Stimulated activated CD8-positive, alpha-beta memory T cell treated with anti-CD3 and anti-CD28 coated beads, Interleukin-4, amount 100 ng/mL, for 24 hours (primary cell): ENCODE measurements around the gene GNB2.
"Not testable (repeated sequence)": the region's sequence is repeated elsewhere in the genome, so short reads cannot be mapped to it uniquely, and the experiment has no call there.

Source experiments
- DNase-seq: peaks from one replicate; pipeline ENCODE4 v3.0.0-alpha.2; 2020; ENCODE audit warnings: low read depth

Gene GNB2

DNA sequence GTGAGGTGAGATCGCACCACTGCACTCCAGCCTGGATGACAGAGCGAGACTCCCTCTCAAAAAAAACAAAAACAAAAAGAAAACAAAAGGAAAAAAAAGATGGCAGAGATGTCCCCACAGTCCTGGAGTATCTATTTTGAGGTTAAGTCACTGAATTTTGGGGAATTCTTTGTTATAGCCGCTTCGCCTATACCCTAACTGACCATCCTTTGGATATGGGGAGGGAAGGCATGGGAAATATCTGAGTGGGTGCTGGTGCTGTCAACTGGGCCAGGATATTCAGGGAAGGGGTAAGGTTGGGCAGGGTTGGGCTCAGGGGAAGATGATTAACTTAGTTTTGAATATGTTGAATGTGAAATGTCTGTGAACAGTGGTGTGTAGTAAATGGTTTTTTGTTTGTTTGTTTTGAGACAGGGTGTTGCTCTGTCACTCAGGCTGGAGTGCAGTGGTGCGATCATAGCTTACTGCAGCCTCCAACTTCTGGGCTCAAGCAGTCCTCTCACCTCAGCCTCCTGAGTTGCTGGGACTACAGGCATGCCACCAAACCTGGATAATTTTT is 8.3 kb upstream of the GNB2 start:
- no peak for DNase-seq

DNA sequence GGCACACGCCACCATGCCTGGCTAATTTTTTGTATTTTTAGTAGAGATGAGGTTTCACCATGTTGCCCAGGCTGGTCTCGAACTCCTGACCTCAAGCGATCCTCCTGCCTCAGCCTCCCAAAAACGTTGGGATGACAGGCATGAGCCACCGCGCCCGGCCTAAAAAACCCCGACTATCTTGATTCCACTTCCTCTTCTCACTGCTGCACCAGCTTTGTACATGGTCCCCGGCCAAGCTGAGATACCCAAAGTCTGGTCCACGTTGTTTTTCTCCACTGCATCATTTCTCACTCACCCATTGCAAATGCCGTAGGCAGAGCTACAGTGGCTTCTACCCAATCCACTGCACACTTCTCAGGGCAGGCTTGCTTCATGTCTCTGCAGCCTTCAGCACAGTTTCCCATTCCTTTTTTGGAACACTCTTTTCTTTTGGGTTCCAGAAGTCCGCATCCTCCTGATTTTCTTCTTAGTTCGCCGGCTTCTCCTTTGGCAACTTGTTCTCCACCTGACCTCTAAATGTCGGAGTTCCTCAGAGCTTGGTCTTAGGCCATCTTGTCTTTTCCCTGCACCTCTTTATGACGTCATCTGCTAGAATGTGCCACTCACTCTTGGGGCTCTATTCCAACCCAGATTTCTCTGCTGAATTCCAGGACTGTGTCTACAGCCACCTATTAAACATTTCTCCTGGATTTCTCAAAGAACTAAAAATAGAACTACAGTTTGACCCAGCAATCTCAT is 6.0 kb upstream of the GNB2 start:
- no peak for DNase-seq

DNA sequence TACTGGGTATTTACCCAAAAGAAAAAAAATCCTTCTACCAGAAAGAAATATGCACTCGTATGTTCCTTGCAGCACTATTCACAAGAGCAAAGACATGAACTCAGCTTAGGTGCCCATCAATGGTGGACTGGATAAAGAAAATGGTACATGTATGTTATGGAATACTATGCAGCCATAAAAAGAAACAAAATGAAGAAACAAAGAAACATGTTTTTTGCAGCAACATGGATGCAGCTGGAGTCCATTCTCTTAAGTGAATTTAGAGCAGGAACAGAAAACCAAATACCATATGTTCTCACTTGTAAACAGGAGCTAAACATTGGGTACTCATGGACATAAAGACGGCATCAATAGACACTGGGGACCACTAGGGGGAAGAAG is 5.5 kb upstream of the GNB2 start:
- no peak for DNase-seq

DNA sequence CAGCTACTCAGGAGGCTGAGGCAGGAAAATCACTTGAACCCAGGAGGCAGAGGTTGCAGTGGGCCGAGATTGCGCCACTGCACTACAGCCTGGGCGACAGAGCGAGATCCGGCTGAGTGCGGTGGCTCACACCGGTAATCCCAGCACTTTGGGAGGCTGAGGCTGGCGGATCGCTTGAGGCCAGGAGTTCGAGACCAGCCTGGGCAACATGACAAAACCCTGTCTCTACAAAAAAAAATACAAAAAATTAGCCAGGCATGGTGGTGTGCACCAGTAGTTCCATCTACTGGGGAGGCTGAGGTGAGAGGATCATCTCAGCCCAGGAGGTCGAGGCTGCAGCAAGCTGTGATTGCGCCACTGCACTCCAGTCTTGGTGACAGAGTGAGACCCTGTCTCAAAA is 4.4 kb upstream of the GNB2 start:
- not testable (repeated sequence) for DNase-seq

DNA sequence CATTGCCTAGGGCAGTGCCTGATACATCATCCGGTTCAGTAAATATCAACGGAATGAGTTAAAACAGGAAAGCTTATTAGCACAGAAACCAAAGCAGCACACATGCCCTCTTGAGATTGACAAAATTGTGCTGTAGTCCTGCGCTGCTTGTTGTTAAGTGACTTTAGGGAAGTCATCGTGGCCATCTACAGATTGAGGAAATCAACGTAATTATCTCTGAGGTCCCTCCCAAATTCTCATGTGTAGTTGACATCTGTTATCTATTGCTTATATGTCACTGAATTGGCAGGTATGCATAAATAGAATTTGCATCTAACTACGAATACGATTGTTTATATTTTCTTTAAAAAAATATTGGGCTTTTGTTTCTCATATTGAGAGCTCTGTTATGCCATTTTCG is 3.5 kb upstream of the GNB2 start:
- no peak for DNase-seq

DNA sequence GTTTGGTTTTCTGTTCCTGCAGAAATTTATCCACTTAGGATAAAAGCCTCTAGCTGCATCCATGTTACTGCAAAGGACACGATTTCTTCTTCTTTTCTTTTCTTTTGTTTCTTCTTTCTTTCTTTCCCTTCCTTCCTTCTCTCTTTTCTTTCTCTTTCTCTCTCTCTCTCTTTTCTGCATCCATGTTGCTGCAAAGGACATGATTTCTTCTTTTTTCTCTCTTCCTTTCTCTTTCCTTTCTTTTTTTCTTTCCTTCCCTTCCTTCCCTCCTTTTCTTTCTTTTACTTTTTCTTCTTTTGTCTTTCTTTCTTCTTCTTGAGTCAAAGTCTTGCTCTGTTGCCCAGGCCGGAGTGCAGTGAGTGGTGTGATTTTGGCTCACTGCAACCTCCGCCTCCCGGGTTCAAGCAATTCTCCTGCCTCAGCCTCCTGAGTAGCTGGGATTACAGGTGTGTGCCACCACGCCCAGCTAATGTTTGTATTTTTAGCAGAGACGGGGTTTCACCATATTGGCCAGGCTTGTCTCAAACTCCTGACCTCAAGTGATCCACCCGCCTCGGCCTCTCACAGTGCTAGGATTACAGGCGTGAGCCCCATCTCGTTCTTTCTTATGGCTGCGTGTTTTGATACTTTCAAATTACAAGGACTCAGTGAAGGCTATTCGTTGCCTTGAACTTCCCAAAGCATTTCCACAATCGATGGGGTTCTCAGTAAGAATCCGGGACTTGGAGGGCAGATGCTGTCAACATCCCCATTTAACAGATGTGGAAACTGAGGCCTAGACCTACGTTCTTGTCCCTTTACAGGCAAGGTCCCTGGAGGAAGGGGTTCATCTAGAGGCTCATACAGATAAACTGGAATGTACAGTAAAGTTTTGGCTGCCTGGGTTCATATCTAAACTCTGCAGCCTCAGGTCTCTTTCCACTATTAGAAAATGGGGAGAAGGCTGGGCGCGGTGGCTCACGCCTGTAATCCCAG is 1.9 kb upstream of the GNB2 start:
- DNase-seq = no peak

DNA sequence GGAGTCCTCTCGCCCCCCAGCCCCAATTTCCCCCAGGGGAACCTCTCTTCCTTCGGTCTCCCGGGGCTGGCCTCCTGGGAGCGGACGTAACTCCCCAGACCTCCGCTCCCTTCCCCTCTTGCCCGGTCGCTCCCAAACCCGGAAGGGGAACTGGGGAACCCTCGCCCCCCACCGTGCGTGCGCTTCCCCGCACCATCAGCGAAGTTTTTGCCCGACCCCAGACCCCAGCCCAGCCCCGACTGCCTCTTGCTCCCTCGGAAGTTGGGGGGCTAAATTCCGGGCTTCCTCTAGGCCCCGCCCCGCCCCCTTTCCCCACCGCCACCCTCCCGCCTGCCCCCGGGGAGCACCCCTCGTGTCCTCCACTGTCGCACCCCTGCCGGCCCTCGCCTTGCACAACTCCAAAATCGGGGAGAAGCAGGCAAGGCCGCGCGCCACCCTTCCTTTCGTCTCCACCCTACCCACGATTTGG is 436 bp downstream of the GNB2 start:
- peak; percentile 44 for DNase-seq

DNA sequence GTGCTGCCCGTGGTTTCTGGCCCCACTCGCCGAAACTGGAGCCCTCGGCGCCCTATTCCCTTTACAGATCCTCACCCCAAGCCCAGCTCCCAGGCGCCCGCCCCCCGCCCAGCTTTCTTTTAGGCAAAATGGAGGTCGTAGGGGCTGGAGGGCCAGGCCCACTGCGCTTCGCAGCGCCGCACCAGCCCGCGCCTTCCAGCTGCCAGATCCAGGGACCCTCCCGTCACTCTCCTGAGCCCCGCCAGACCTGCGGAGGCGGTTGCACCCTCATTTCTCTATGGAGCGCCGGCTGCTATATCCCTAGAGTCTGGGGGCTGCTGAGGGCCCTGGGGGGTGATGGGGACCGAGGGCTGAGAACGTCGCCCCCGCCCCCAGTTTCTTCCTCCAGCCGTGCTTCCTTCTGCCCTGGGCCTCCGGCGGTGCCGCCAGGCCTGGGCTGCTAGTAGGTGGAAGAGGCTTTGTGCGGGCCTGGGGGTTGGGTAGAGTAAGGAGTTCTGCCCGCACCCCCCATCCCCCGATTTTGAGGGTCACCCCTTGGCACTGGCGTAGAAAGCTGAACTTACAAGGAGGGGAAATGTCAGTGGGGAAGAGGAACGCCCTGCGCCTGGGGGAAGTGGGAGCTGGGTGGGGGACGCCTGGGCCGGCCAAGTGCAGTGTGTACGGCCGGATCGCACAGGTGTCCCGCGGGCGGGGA is 1.0 kb downstream of the GNB2 start:
- no peak for DNase-seq

DNA sequence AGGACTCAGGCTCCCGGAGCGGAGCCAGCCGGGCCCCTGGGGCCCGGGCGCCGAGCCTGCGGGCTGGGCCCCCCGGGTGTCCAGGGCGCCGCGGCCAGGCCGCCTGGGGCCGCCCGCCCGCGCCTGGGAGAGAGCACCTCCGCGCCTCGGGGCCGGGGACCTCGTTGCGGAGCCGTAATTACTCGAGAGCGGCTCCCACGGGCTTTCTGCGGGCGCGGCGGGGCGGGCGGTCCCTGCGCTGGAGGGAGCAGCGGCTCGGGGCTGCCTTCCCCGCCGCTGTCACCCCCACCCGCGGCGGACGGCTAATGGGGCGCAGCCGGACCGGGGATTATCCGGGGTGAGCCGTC is 1.5 kb downstream of the GNB2 start:
- DNase-seq = peak; percentile 28

DNA sequence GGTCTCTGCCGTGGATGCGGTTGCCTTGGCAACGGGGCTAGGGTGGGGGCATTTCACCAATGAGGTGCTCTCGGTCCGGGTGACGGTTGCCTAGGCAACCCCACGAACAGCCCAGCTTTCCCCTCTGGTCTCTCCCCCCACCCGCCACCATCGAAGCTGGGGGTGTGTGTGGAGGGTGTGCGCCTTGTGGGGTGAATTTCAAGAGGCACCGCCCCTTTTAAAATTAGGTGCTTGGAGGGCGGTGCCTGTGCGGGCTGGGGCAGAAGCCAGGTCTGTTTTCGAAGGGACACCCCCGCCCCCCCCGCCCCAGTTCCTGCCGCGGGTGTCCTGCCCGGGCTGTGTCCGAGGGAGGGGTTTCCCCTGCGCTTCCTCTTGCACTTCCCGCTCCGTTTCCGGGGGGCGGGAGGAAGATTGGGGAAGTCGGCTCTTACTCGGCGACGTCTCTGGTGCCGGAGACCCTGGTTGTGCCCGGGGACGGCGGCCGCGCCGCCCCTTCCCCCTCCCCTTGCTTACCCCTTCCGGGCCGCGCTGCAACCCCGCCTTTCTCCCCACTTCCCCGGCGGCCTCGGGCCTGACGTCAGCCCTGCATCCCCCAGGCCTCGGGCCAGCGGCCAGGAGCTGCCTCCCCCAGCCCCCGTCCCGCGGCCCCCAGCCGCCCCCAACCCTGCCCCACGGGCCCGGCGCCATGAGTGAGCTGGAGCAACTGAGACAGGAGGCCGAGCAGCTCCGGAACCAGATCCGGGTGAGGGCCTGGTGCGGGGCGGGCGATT is 2.2 kb downstream of the GNB2 start:
- peak; percentile 75 for DNase-seq

DNA sequence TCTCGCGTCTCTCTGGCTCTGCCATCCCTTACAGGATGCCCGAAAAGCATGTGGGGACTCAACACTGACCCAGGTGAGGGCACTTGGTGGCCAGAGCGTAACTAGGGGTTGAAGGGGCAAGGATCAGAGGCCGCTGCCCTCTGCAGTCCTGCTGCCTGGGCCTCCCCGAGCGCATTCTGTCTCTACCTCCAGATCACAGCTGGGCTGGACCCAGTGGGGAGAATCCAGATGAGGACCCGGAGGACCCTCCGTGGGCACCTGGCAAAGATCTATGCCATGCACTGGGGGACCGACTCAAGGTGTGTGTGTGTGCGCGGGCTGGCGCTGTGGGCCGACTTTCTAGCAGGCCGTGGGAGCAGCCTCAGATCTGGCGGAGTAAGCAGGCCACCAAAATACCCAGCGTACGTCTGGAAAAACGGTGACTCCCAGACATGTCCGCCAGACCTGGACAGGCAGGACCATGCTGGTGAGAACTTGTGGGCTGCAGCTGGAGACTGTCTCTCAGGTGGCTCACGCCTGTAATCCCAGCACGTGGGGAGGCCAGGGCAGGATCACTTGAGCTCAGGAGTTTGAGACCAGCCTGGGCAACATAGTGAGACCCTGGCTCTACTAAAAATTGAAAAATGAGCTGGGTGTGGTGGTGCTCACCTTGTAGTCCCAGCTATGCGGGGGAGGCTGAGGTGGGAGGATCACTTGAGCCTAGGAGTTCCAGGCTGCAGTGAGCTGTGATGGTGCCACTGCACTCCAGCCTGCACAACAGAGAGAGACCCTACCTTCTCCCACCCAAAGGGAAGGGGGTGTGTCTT is 3.2 kb downstream of the GNB2 start:
- DNase-seq = no peak

DNA sequence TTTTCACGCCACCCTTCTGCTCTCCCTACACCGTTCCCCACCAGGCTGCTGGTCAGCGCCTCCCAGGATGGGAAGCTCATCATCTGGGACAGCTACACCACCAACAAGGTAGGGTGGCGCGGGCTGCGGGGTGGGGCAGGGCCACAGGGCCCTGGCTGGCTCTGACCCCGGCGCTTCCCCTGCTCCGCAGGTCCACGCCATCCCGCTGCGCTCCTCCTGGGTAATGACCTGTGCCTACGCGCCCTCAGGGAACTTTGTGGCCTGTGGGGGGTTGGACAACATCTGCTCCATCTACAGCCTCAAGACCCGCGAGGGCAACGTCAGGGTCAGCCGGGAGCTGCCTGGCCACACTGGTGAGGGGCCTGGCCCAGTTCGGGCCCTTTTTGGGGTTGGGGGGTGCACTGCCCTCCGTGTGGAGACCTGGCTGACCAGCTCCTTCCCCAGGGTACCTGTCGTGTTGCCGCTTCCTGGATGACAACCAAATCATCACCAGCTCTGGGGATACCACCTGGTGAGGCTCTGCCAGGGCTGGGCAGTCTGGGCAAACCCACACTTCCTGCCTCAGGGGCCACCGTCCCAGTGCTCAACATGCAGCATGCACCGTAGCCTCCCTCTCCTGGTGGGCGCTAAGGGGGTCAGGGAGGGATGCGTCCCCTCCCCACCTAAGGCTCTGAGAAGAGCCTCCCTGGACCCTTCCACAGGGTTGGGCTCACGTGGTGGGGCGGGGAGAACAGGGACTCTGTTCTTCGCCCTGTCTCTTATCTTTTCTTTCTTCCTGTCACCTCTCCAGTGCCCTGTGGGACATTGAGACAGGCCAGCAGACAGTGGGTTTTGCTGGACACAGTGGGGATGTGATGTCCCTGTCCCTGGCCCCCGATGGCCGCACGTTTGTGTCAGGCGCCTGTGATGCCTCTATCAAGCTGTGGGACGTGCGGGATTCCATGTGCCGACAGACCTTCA is 4.0 kb downstream of the GNB2 start:
- no peak for DNase-seq

DNA sequence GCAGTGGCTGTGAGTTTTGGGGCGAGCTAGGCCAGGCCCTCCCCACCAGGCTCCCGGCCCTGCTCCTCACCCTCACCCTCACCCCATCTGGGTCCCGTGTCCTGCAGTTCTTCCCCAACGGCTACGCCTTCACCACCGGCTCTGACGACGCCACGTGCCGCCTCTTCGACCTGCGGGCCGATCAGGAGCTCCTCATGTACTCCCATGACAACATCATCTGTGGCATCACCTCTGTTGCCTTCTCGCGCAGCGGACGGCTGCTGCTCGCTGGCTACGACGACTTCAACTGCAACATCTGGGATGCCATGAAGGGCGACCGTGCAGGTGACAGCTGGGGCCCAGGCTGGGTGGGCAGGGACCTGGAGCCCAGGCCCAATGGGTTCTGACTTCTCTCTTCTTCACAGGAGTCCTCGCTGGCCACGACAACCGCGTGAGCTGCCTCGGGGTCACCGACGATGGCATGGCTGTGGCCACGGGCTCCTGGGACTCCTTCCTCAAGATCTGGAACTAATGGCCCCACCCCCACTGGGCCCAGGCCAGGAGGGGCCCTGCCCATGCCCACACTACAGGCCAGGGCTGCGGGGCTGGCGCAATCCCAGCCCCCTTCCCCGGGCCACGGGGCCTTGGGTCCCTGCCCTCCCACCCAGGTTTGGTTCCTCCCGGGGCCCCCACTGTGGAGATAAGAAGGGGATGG is 4.9 kb downstream of the GNB2 start:
- DNase-seq = no peak

DNA sequence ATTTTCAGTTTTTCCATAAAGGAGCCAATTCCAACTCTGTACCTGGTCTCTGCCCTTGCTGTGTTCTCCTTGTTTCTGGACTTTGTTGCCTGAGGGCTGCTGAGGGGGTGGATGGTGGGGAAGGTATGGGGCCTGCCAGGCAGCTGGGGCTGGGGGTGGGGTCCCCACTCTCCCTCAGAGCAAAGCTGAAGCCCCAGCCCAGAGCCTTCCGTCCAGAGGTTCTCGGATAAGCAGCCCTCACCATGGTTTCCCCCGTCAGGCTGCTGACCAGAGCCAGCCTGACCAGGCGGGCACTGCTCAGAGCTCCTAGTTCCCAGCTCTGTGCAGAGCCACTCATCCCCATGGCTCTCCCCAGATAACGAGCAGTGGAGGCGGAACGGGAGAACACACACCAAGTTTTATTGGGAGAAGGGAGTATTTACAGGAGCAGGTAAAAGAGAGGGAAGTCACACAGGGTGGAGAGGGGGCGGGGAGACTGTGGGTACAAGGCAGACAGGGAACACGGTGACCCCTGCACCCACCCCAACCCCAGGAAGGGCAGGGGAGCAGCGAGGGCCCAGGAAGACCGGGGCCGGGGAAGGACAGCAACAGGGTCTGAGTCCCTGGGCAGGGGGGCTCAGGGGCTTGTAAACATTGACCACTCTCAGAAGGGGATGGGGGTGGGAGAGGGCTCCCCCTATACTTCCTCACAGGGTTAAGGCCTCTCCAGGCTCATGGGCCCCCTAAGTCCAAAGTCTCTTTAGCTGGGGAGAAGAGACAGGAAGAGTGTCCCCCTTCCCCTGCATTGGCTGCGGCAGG is 5.8 kb downstream of the GNB2 start:
- no peak for DNase-seq

DNA sequence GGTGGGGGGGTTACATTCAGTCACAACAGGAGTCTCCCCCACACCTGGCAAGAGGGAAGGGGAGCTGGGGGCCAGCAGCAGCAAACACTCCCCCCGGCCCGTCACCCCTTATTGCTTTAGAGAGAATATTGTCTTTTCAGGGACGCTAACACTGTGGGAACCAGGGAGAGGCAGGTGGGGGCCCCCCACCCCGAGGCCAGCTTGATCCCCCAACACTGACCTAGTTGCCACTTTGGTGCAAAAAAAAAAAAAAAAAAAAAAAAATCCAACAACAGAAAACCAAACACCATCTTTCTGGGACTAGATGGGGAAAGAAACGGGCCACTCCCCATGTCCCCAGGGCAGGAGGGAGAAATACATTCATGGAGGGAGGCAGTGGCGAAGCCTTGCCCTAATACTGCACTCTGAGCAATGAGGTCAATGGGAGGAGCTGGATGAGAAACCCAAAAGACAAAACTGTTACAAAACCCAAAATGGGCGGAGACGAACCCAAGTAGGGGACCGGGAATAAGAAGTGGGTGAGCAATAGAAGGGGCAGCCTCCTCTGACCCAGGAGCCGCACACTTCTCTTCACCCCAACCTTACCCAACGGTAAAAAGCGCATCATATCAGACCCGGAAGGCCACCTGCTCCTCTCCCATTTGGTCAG is 6.5 kb downstream of the GNB2 start:
- no peak for DNase-seq

DNA sequence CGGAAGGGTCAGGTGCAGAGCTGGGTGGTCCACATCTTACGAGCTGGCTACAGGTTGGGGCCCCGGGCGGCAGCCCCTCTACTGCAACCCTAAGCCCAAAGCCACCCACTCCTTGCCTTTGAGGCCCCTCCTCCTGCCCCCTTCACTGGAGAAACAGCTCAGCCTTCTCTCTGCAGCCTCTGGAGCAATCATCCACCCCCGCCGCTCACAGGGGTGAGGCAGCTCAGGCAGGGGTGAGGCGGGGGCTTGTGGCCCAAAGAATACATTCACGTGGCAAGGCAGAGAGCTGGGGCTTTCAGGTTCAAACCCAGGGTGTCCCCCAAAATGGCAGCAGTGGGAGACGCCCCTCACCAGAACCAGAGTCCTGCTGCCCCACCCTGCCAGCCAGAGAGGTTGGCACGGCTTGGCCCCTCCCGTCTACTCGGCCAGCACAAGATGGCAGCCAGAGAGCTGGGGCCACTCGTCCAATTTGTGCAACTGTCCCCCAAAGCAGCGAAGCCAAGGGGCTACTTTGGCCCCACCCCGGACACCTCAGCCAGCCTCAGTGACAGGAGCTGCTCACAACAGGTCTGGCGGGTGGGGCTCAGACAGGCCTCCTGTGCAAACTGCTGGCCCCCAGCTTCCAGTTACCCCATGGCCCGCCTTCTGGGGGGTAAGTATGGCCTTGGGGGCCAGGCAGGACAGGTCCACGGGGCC is 7.2 kb downstream of the GNB2 start:
- DNase-seq = no peak
